BLaER1 (cell line): Measurements from ENCODE around the gene FZD2.
"Not testable (repeated sequence)": the region's sequence is repeated elsewhere in the genome, so short reads cannot be mapped to it uniquely, and the experiment has no call there.

Experiments
- H3K27ac ChIP-seq: shearing (Covaris generic); formaldehyde crosslinking; 2 replicates; pipeline ENCODE4 v1.8.1; 2022
- H3K27me3 ChIP-seq: shearing (Covaris generic); formaldehyde crosslinking; 2 replicates; pipeline ENCODE4 v1.8.1; 2022
- H3K36me3 ChIP-seq: shearing (Covaris generic); formaldehyde crosslinking; 2 replicates; pipeline ENCODE4 v1.8.1; 2022
- H3K4me1 ChIP-seq: shearing (Covaris generic); formaldehyde crosslinking; 2 replicates; pipeline ENCODE4 v1.8.1; 2022
- H3K4me2 ChIP-seq: shearing (Covaris generic); formaldehyde crosslinking; 2 replicates; pipeline ENCODE4 v1.8.1; 2022
- H3K4me3 ChIP-seq: shearing (Covaris generic); formaldehyde crosslinking; 2 replicates; pipeline ENCODE4 v1.8.1; 2022
- H3K9ac ChIP-seq: shearing (Covaris generic); formaldehyde crosslinking; 2 replicates; pipeline ENCODE4 v1.8.1; 2022
- H3K9me3 ChIP-seq: shearing (Covaris generic); formaldehyde crosslinking; 2 replicates; pipeline ENCODE4 v1.8.1; 2022
- H4K20me1 ChIP-seq: shearing (Covaris generic); formaldehyde crosslinking; 2 replicates; pipeline ENCODE4 v1.8.1; 2022
- Cebpa-rat ChIP-seq: shearing (Covaris generic); IDR thresholded peaks from 2 replicates; pipeline ENCODE4 v1.8.1; 2022

FZD2 gene

DNA sequence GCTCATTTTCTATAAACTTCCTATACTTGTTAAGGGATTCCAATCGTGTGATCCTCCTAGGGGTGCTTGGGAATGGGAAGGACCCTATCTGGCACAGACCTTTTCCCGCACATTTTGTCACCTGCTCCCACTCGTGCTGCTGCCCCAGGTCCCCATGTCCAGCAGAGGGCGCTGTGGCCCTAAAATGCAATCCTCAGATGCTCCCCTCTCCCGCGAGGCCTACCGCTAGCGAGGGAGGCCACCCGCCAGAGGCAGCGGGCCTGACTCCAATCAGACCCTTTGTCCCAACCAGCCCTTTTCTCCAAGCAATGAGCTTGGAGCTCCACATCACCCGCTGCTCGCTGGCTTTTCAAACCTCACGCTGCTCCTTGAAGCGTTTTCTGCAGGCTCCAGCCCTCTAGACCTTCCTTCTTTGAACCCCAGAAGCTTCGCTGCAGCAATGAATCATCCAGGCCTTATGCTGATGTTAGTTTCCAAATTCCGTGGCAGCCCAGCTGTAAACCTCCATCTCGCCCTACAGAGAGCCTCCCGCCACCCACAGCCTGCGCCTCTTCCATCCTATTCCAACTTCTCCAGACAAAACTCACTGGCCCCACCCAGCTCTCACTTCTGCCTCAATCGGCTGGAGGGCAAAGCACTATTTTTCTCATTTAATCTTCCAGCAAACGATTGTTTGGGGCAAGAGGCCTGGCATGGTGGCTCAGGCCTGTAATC is 23.6 kb upstream of the FZD2 start:
- Histone ChIP-seq H3K4me2 (peak overlapping the region; percentile 57), H4K20me1 (no peaks in the 10 kb centered on the region), H3K4me1 (peaks cover 27% of the 10 kb centered on the region), H3K27ac (peak overlapping the region; percentile 74), H3K4me3 (no peak overlapping the region), H3K9me3 (peaks cover 7% of the 10 kb centered on the region; the same call in 1 of the 2 replicates), H3K9ac (peak overlapping the region; percentile 70; the same call in 1 of the 2 replicates), H3K27me3 (no peaks in the 10 kb centered on the region), H3K36me3 (no peaks in the 10 kb centered on the region)
- no peak for TF ChIP-seq Cebpa-rat

- Histone ChIP-seq H3K9ac (peak overlapping the region; percentile 65), H3K4me2 (peak overlapping the region; percentile 64), H4K20me1 (no peaks in the 10 kb centered on the region), H3K27ac (peak overlapping the region; percentile 75), H3K36me3 (no peaks in the 10 kb centered on the region), H3K4me1 (peaks cover 28% of the 10 kb centered on the region), H3K9me3 (peaks cover 7% of the 10 kb centered on the region; the same call in 1 of the 2 replicates), H3K27me3 (no peaks in the 10 kb centered on the region), H3K4me3 (no peak overlapping the region)
- TF ChIP-seq Cebpa-rat, result no peak
Measured at GRCh38 chr17:44536090-44536953, 21.0 kb upstream of the FZD2 start.

- not testable (repeated sequence) for H3K27me3 ChIP-seq
- H3K4me1 ChIP-seq, result peaks cover 44% of the 10 kb centered on the region
Measured at GRCh38 chr17:44537922-44538321, 19.4 kb upstream of the FZD2 start.

DNA sequence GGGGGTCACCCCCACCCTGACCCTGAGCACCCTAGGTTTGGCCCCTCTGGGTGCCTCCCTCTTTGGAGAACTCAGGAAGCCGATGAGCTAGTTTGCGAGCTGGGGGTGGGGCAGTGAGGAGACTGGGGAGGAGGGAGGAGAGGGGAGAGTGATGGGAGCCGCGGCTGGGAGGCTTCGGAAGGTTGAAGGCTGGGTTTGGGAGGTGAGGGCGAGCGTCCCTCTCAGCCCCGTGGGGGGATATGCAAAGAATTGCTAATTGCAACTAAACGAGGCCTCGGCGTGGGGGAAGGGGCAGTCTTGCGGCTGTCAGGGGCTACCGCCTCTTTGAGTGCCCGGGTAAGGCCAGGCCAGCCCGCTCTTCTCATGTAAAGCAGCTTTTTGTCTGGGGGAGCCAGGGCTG is 17.6 kb upstream of the FZD2 start:
- no peak overlapping the region for H3K9ac ChIP-seq
- no peak overlapping the region for H3K4me3 ChIP-seq
- no peaks in the 10 kb centered on the region for H3K36me3 ChIP-seq
- H3K4me1 ChIP-seq, result peaks cover 48% of the 10 kb centered on the region
- no peak overlapping the region for H3K4me2 ChIP-seq
- H3K27ac ChIP-seq, result no peak overlapping the region
- H4K20me1 ChIP-seq, result no peaks in the 10 kb centered on the region
- TF ChIP-seq Cebpa-rat, result no peak
- H3K9me3 ChIP-seq, result peaks cover 7% of the 10 kb centered on the region; the same call in 1 of the 2 replicates
- no peaks in the 10 kb centered on the region for H3K27me3 ChIP-seq

More at GRCh38 chr17:44537922-44538321, 19.4 kb upstream of the FZD2 start:
- H3K36me3 ChIP-seq, H3K27ac ChIP-seq, H3K4me3 ChIP-seq, H4K20me1 ChIP-seq, H3K4me2 ChIP-seq, H3K9me3 ChIP-seq, H3K9ac ChIP-seq: not testable (repeated sequence)

DNA sequence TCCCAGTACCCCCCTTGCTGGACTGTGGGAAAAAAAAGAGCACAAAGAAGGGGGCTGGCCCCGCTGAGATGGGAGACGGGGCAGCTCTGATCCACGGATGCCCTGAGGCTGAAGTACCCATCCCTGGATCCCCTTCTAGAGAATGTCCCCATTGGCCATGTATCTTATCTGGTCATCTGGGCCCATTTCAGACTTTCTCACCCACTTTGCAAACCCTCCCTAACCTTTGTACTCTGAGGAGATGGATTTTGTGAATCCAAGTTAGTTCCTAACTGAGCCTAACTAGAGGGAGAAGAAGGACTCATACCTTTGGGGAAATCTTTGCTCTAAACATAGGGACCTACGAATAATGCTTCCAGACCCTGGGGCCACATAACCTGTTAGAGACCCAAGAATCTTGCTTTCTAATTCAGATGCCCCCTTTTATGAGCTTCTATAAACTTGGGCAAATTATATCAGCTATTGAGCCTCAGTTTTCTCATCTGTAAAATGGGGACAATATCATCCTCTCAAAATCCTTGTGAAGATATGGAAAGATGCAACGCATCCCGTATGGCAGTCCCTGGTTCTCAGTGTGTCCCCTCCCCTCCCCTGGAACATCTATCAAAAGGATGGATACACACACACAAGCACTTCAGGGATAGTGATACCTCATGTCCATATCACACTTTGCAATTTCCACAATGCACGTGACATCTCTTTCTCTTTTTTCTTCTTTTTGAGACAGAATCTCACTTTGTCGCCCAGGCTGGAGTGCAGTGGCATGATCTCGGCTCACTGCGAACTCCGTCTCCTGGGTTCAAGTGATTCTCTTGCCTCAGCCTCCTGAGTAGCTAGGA is 16.8 kb upstream of the FZD2 start:
- Histone ChIP-seq H3K9me3 (peaks cover 7% of the 10 kb centered on the region; the same call in 1 of the 2 replicates), H4K20me1 (no peaks in the 10 kb centered on the region), H3K27ac (no peak overlapping the region), H3K4me1 (peaks cover 50% of the 10 kb centered on the region), H3K4me2 (no peak overlapping the region), H3K36me3 (no peaks in the 10 kb centered on the region), H3K4me3 (no peak overlapping the region), H3K9ac (no peak overlapping the region), H3K27me3 (no peaks in the 10 kb centered on the region)
- no peak for TF ChIP-seq Cebpa-rat

- Histone ChIP-seq H3K36me3 (no peaks in the 10 kb centered on the region), H3K27ac (peak overlapping the region; percentile 77), H4K20me1 (no peaks in the 10 kb centered on the region), H3K4me2 (peak overlapping the region; percentile 84), H3K4me3 (no peak overlapping the region), H3K9me3 (peaks cover 7% of the 10 kb centered on the region; the same call in 1 of the 2 replicates), H3K4me1 (peaks cover 38% of the 10 kb centered on the region), H3K9ac (peak overlapping the region; percentile 49; the same call in 1 of the 2 replicates), H3K27me3 (no peaks in the 10 kb centered on the region)
- TF ChIP-seq Cebpa-rat, result no peak
Measured at GRCh38 chr17:44541884-44542581, 15.3 kb upstream of the FZD2 start.

DNA sequence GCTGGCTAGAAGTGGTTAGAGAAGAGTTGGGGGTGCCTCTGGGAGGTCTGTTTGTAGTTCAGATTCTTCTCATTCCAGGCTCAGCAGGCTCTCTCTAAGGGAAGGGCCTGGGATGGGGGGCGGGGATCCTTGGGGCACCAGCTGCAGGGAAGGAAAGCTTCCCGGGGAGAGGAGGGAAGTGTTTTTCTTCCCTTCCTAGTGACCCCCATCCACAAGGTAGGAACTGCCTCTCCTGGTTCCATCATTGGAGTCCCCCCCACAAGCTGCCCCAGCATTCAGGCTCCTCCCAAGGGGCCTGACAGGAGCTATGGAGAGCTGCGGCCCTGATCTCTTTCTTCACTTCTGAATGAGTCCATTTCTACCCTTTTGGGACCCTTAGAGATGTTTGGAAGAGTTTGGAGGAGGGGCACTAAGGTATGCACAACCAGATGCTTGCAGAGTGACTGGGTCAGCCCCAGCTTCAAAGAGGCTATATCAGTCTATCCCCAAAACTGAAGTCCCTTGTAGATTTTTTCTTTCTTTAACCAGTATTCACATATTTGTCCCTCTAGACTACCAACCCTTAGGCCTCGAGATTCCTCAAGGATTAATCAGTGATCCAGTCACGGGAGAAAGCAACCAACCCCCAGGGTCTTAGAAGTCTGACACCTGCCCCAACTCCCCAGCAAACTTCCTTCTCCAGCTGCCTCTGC is 13.9 kb upstream of the FZD2 start:
- peaks cover 49% of the 10 kb centered on the region for H3K4me1 ChIP-seq
- peak overlapping the region; percentile 84 for H3K4me2 ChIP-seq
- peaks cover 3% of the 10 kb centered on the region; the same call in 1 of the 2 replicates for H3K9me3 ChIP-seq
- H3K27me3 ChIP-seq, result no peaks in the 10 kb centered on the region
- no peak overlapping the region; the same call in 1 of the 2 replicates for H3K9ac ChIP-seq
- H3K36me3 ChIP-seq, result no peaks in the 10 kb centered on the region
- peak overlapping the region; percentile 77 for H3K27ac ChIP-seq
- TF ChIP-seq Cebpa-rat, result no peak
- H4K20me1 ChIP-seq, result no peaks in the 10 kb centered on the region
- no peak overlapping the region for H3K4me3 ChIP-seq

DNA sequence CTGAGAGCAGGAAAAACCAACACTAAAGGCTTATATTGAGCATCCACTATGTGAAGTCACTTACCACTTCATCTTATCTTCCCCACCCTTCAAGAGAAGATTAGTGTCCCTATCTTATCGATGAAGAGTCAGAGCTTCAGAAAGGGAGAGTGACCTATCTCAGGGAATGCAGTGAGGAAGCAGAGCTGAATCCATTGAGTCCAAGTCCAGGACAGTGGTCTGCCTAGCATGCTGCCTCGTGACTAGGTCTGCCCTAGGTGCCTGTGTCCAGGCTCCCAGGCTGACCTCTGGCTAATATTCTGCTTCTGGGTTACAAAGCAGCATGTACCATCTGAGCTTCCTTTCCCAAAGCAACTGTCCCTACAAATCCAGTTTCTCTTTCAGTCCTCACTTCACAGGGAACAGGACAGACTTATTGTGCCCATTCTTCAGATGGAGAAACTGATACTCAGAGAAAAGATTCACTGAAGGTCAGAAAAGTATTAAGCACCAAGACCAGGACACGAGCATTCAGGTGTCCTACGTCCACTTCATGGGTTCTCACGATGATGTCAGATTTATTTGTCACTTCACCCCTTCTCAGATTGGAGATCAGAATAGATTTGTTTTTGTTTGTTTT is 13.3 kb upstream of the FZD2 start:
- H3K27ac ChIP-seq, result peak overlapping the region; percentile 77
- H3K4me2 ChIP-seq, result peak overlapping the region; percentile 84
- no peaks in the 10 kb centered on the region for H3K36me3 ChIP-seq
- no peak overlapping the region for H3K4me3 ChIP-seq
- no peaks in the 10 kb centered on the region for H4K20me1 ChIP-seq
- TF ChIP-seq Cebpa-rat, result no peak
- no peaks in the 10 kb centered on the region for H3K27me3 ChIP-seq
- peaks cover 55% of the 10 kb centered on the region for H3K4me1 ChIP-seq
- H3K9me3 ChIP-seq, result no peaks in the 10 kb centered on the region
- no peak overlapping the region; the same call in 1 of the 2 replicates for H3K9ac ChIP-seq
